Islet precursor cell (in vitro differentiated cells): ENCODE measurements around the gene RAX2.
"Not testable (repeated sequence)": the region's sequence is repeated elsewhere in the genome, so short reads cannot be mapped to it uniquely, and the experiment has no call there.

Experiments
- DNase-seq: peaks from one replicate; pipeline ENCODE4 v3.0.0-alpha.2; 2018

RAX2 gene

GRCh38 chr19:3757705-3758104 is 14.3 kb downstream of the RAX2 start:
- DNase-seq: not testable (repeated sequence)

- no peak for DNase-seq
These were observed 18.2 kb downstream of the RAX2 start for GRCh38 chr19:3753631-3754410.

- DNase-seq: no peak
These were observed 19.5 kb downstream of the RAX2 start for GRCh38 chr19:3752492-3752891.

GRCh38 chr19:3751236-3751635 is 20.8 kb downstream of the RAX2 start:
- DNase-seq: no peak

GRCh38 chr19:3750211-3750610 is 21.8 kb downstream of the RAX2 start:
- DNase-seq: no peak

GRCh38 chr19:3748965-3749364 is 23.1 kb downstream of the RAX2 start:
- DNase-seq: no peak

- DNase-seq: no peak
These were observed 25.5 kb downstream of the RAX2 start for GRCh38 chr19:3746371-3747056.

GRCh38 chr19:3745363-3746045 is 26.5 kb downstream of the RAX2 start:
- no peak for DNase-seq

- DNase-seq: no peak
These were observed 28.5 kb downstream of the RAX2 start for GRCh38 chr19:3743486-3743885.

- no peak for DNase-seq
These were observed 31.6 kb downstream of the RAX2 start for GRCh38 chr19:3740431-3740830.

GRCh38 chr19:3738477-3739220 is 33.4 kb downstream of the RAX2 start:
- no peak for DNase-seq

GRCh38 chr19:3737487-3738205 is 34.4 kb downstream of the RAX2 start:
- no peak for DNase-seq

GRCh38 chr19:3736106-3736724 is 35.8 kb downstream of the RAX2 start:
- no peak for DNase-seq

GRCh38 chr19:3734310-3734600 is 37.8 kb downstream of the RAX2 start:
- no peak for DNase-seq

- no peak for DNase-seq
These were observed 38.3 kb downstream of the RAX2 start for GRCh38 chr19:3733549-3734309.

GRCh38 chr19:3732108-3732507 is 39.9 kb downstream of the RAX2 start:
- DNase-seq: no peak

- no peak for DNase-seq
These were observed 41.5 kb downstream of the RAX2 start for GRCh38 chr19:3730457-3730958.

- DNase-seq: no peak
These were observed 46.3 kb downstream of the RAX2 start for GRCh38 chr19:3725640-3726310.

GRCh38 chr19:3725121-3725520 is 46.9 kb downstream of the RAX2 start:
- DNase-seq: no peak

- DNase-seq: no peak
These were observed 48.1 kb downstream of the RAX2 start for GRCh38 chr19:3723883-3724282.

GRCh38 chr19:3723110-3723488 is 48.9 kb downstream of the RAX2 start:
- no peak for DNase-seq
